Activated effector memory CD4-positive, alpha-beta T cell treated with anti-CD3 and anti-CD28 coated beads, Interleukin-2, amount 50 U/mL, for 16 hours (primary cell): ENCODE data around the gene RTN4.
"Not testable (repeated sequence)": the region's sequence is repeated elsewhere in the genome, so short reads cannot be mapped to it uniquely, and the experiment has no call there.

Source experiments
- DNase-seq: peaks from one replicate; pipeline ENCODE4 v3.0.0-alpha.2; 2020

RTN4 gene

GRCh38 chr2:55073000-55073983 lies 23.0 kb upstream of the RTN4 start:
- no peak for DNase-seq

GRCh38 chr2:55063713-55064323 lies 13.6 kb upstream of the RTN4 start:
- no peak for DNase-seq

- DNase-seq = no peak
Measured at GRCh38 chr2:55063226-55063625, 13.0 kb upstream of the RTN4 start.

GRCh38 chr2:55062754-55063153 lies 12.5 kb upstream of the RTN4 start:
- DNase-seq = no peak

GRCh38 chr2:55061523-55062344 lies 11.5 kb upstream of the RTN4 start:
- no peak for DNase-seq

GRCh38 chr2:55059793-55060192 lies 9.5 kb upstream of the RTN4 start:
- no peak for DNase-seq

GRCh38 chr2:55057474-55057873 lies 7.2 kb upstream of the RTN4 start:
- DNase-seq = no peak

GRCh38 chr2:55056024-55056521 lies 5.8 kb upstream of the RTN4 start:
- DNase-seq = no peak

- no peak for DNase-seq
Measured at GRCh38 chr2:55054106-55054875, 4.0 kb upstream of the RTN4 start.

GRCh38 chr2:55053225-55053624 lies 3.0 kb upstream of the RTN4 start:
- DNase-seq = not testable (repeated sequence)

GRCh38 chr2:55052129-55053061 lies 2.1 kb upstream of the RTN4 start:
- DNase-seq = no peak

GRCh38 chr2:55051026-55051866 lies 995 bp upstream of the RTN4 start:
- DNase-seq = peak; percentile 72

- DNase-seq = no peak
Measured at GRCh38 chr2:55049821-55050099, 491 bp downstream of the RTN4 start.

- DNase-seq = peak; percentile 87
Measured at GRCh38 chr2:55049043-55049820, 1.0 kb downstream of the RTN4 start.

- DNase-seq = peak; percentile 63
Measured at GRCh38 chr2:55048508-55049042, 1.7 kb downstream of the RTN4 start.

GRCh38 chr2:55047677-55048299 lies 2.5 kb downstream of the RTN4 start:
- DNase-seq = no peak

- DNase-seq = no peak
Measured at GRCh38 chr2:55045780-55046179, 4.5 kb downstream of the RTN4 start.

- DNase-seq = no peak
Measured at GRCh38 chr2:55043841-55044240, 6.4 kb downstream of the RTN4 start.

- no peak for DNase-seq
Measured at GRCh38 chr2:55038428-55038827, 11.8 kb downstream of the RTN4 start.
